K562 (cell line): ENCODE data around the gene B9D2. TPM values are rescaled to one million over a fixed set of nuclear protein-coding genes. Genes with fewer than 3 reads are reported as not detected.

ENCODE experiments used
- C11orf30 ChIP-seq: fragments of 450-650 bp; IDR thresholded peaks from 2 replicates; pipeline ENCODE4 v1.6.1; 2016; ENCODE audit warnings: low read depth, mild to moderate bottlenecking
- ELF4 ChIP-seq: fragments of 450-650 bp; formaldehyde crosslinking; IDR thresholded peaks from 2 replicates; pipeline ENCODE4 v1.4.0; 2022; ENCODE audit warnings: missing genetic modification characterization
- ESRRB ChIP-seq: fragments of 250-450 bp; sonication (Bioruptor Pico); IDR thresholded peaks from 2 replicates; pipeline ENCODE4 v1.5.0; 2020; ENCODE audit warnings: mild to moderate bottlenecking, moderate library complexity, borderline replicate concordance
- FIP1L1 ChIP-seq: fragments of 200-400 bp; formaldehyde crosslinking; IDR thresholded peaks from 2 replicates; pipeline ENCODE4 v1.6.1; 2018; ENCODE audit warnings: mild to moderate bottlenecking, low read depth, low read length; ENCODE audit not compliant: poor library complexity, severe bottlenecking
- GABPA ChIP-seq: fragments of 200-800 bp; sonication (Bioruptor generic); conservative IDR thresholded peaks from 2 replicates; pipeline ENCODE4 v1.6.1; 2016; ENCODE audit warnings: low read depth, missing genetic modification characterization, missing compliant biosample characterization
- HMG20A ChIP-seq: fragments of 450-650 bp; formaldehyde crosslinking; conservative IDR thresholded peaks from 2 replicates; pipeline ENCODE4 v1.4.0; 2020; ENCODE audit warnings: mild to moderate bottlenecking, mixed read lengths
- KDM1A ChIP-seq, 2 experiments: fragments of 450-650 bp; IDR thresholded peaks; 2 replicates each; pipeline ENCODE4 v1.6.1; 2016; ENCODE audit warnings: mild to moderate bottlenecking in 2 of 2
- SMAD4 ChIP-seq: fragments of 250-450 bp; sonication (Bioruptor Pico); conservative IDR thresholded peaks from 2 replicates; pipeline ENCODE4 v1.8.0; 2021; ENCODE audit warnings: inconsistent platforms, mild to moderate bottlenecking, moderate library complexity
- TCF3 ChIP-seq: sonication (generic); formaldehyde crosslinking; IDR thresholded peaks from 2 replicates; pipeline ENCODE4 v1.4.0; 2020; ENCODE audit warnings: mild to moderate bottlenecking, missing genetic modification reagents
- TEAD4 ChIP-seq, 2 experiments: sonication (generic) in 1 of 2; formaldehyde crosslinking in 1 of 2; IDR thresholded peaks; 2 replicates each; pipeline versions ENCODE4 v1.6.1 to v1.8.0; 2012 to 2022; ENCODE audit warnings: borderline replicate concordance in 1 of 2, inconsistent platforms in 1 of 2, low read length in 1 of 2, mild to moderate bottlenecking in 1 of 2, missing genetic modification reagents in 1 of 2
- U2AF2 ChIP-seq: fragments of 200-400 bp; formaldehyde crosslinking; optimal IDR thresholded peaks from 2 replicates; pipeline ENCODE3; 2017; ENCODE audit warnings: low read depth, mild to moderate bottlenecking, low read length
- WHSC1 ChIP-seq: IDR thresholded peaks from one replicate; pipeline ENCODE4 v1.6.1; 2012; ENCODE audit warnings: low read length, control low read depth, inconsistent platforms
- ZBTB7A ChIP-seq: IDR thresholded peaks from 2 replicates; pipeline ENCODE4 v1.6.1; 2011; ENCODE audit warnings: low read depth, mild to moderate bottlenecking, low read length, moderate library complexity, borderline replicate concordance; ENCODE audit not compliant: control insufficient read depth
- ZFPM2 ChIP-seq: fragments of 250-450 bp; sonication (Bioruptor Pico); IDR thresholded peaks from 2 replicates; pipeline ENCODE4 v1.5.1; 2022; ENCODE audit warnings: mild to moderate bottlenecking
- ZNF23 ChIP-seq: fragments of 250-450 bp; sonication (Bioruptor Pico); IDR thresholded peaks from 2 replicates; pipeline ENCODE4 v1.4.0; 2020; ENCODE audit warnings: mild to moderate bottlenecking
- polyA plus RNA-seq, 8 experiments: library from polyadenylated mRNA; depleted of rRNA in 4 of 8; stranded (reverse) in 5 of 8; unstranded in 3 of 8; fragments of >200 nt; fragmentation: Nextera tagmentation in 2 of 8; fragmentation: Illumina TruSeq in 1 of 8; extraction: Ambion mirVana in 2 of 8; extraction: Trizol in 1 of 8; gene quantifications; 2 replicates each; pipeline versions ENCODE4 v1.2.1 to v1.2.3, GENCODE V29; 2011 to 2014; ENCODE audit warnings: inconsistent platforms in 1 of 8, missing spikeins in 1 of 8
- total RNA-seq, 7 experiments: library from RNA; depleted of rRNA in 6 of 7; stranded (reverse); fragments of >200 nt in 6 of 7; fragmentation: Illumina TruSeq in 2 of 7; extraction: Trizol in 2 of 7; gene quantifications; 2 replicates each; pipeline versions ENCODE4 v1.2.1 to v1.2.3, GENCODE V29; 2011 to 2021; ENCODE audit warnings: low replicate concordance in 1 of 7
- TF ChIP-seq, protein P1 (sequence below): sonication (generic); formaldehyde crosslinking; IDR thresholded peaks from 2 replicates; pipeline ENCODE4 v1.8.0; 2022; ENCODE audit warnings: missing genetic modification reagents, mild to moderate bottlenecking, borderline replicate concordance
- TF ChIP-seq, protein P2 (sequence below): sonication (generic); formaldehyde crosslinking; IDR thresholded peaks from 2 replicates; pipeline ENCODE4 v1.8.0; 2023; ENCODE audit warnings: missing genetic modification reagents, mild to moderate bottlenecking, borderline replicate concordance
- TF ChIP-seq, protein P3 (sequence below): fragments of 250-450 bp; sonication (Bioruptor Pico); IDR thresholded peaks from 2 replicates; pipeline ENCODE4 v1.4.0; 2020; ENCODE audit warnings: mild to moderate bottlenecking

B9D2 gene
- total and polyA plus RNA-seq, 9 of the 15 experiments (the other 6 are each of a cell fraction or from before 2014, with no cell fraction given): 0.83 to 6.9 (median 2.8) TPM

DNA sequence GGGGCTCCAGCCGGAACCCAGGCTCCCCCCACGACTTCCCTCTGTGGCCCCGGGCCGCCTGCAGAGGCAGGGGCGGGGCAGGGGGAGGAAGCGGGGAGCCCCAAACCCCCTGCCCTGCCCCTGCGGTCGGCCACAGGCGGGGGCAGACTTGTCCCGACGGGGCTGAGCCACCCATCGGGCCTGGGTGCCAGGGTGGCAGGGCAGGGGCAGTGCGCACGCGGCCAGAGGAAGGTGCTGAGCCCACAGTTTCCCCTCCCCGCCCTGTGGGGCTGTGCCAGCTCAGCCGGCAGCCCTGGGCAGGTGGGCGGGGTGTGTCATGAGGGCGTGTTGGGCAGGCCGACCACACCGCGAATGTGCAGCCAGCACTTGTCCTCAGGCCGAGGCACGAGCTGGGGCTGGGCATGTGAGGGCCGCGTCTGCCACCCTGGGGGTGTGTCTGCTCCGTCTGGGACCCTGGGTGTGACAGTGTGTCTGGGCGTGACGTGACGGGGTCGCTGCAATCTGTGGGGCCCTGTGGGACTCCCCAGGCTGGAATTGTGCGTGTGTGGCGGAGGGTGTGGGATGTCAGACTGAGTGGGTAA lies 36.3 kb downstream of the B9D2 start (continued):
- TF ChIP-seq, protein P1, sequence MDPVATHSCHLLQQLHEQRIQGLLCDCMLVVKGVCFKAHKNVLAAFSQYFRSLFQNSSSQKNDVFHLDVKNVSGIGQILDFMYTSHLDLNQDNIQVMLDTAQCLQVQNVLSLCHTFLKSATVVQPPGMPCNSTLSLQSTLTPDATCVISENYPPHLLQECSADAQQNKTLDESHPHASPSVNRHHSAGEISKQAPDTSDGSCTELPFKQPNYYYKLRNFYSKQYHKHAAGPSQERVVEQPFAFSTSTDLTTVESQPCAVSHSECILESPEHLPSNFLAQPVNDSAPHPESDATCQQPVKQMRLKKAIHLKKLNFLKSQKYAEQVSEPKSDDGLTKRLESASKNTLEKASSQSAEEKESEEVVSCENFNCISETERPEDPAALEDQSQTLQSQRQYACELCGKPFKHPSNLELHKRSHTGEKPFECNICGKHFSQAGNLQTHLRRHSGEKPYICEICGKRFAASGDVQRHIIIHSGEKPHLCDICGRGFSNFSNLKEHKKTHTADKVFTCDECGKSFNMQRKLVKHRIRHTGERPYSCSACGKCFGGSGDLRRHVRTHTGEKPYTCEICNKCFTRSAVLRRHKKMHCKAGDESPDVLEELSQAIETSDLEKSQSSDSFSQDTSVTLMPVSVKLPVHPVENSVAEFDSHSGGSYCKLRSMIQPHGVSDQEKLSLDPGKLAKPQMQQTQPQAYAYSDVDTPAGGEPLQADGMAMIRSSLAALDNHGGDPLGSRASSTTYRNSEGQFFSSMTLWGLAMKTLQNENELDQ: no peak
- TF ChIP-seq, protein P2, sequence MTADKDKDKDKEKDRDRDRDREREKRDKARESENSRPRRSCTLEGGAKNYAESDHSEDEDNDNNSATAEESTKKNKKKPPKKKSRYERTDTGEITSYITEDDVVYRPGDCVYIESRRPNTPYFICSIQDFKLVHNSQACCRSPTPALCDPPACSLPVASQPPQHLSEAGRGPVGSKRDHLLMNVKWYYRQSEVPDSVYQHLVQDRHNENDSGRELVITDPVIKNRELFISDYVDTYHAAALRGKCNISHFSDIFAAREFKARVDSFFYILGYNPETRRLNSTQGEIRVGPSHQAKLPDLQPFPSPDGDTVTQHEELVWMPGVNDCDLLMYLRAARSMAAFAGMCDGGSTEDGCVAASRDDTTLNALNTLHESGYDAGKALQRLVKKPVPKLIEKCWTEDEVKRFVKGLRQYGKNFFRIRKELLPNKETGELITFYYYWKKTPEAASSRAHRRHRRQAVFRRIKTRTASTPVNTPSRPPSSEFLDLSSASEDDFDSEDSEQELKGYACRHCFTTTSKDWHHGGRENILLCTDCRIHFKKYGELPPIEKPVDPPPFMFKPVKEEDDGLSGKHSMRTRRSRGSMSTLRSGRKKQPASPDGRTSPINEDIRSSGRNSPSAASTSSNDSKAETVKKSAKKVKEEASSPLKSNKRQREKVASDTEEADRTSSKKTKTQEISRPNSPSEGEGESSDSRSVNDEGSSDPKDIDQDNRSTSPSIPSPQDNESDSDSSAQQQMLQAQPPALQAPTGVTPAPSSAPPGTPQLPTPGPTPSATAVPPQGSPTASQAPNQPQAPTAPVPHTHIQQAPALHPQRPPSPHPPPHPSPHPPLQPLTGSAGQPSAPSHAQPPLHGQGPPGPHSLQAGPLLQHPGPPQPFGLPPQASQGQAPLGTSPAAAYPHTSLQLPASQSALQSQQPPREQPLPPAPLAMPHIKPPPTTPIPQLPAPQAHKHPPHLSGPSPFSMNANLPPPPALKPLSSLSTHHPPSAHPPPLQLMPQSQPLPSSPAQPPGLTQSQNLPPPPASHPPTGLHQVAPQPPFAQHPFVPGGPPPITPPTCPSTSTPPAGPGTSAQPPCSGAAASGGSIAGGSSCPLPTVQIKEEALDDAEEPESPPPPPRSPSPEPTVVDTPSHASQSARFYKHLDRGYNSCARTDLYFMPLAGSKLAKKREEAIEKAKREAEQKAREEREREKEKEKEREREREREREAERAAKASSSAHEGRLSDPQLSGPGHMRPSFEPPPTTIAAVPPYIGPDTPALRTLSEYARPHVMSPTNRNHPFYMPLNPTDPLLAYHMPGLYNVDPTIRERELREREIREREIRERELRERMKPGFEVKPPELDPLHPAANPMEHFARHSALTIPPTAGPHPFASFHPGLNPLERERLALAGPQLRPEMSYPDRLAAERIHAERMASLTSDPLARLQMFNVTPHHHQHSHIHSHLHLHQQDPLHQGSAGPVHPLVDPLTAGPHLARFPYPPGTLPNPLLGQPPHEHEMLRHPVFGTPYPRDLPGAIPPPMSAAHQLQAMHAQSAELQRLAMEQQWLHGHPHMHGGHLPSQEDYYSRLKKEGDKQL (CRISPR knock-in tag): no peak
- 0 out of 2 replicates have a peak, but pooled peaks have one; percentile 33 for TF ChIP-seq SMAD4
- peak; percentile 25 for TF ChIP-seq FIP1L1
- TF ChIP-seq GABPA: peak; percentile 73; the same call in 1 of the 2 replicates
- TF ChIP-seq ZBTB7A: no peak
- TF ChIP-seq ZFPM2 (CRISPR knock-in tag): no peak
- no peak for TF ChIP-seq HMG20A (CRISPR knock-in tag)
- TF ChIP-seq KDM1A (IDR thresholded peaks at IDR 0.05): no peak
- TF ChIP-seq, protein P3, sequence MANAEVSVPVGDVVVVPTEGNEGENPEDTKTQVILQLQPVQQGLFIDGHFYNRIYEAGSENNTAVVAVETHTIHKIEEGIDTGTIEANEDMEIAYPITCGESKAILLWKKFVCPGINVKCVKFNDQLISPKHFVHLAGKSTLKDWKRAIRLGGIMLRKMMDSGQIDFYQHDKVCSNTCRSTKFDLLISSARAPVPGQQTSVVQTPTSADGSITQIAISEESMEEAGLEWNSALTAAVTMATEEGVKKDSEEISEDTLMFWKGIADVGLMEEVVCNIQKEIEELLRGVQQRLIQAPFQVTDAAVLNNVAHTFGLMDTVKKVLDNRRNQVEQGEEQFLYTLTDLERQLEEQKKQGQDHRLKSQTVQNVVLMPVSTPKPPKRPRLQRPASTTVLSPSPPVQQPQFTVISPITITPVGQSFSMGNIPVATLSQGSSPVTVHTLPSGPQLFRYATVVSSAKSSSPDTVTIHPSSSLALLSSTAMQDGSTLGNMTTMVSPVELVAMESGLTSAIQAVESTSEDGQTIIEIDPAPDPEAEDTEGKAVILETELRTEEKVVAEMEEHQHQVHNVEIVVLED: no peak
- TF ChIP-seq TEAD4 (IDR thresholded peaks at IDR 0.05; ENCODE audit: low read length): no peak
- no peak for TF ChIP-seq TEAD4 (CRISPR knock-in tag; IDR thresholded peaks at IDR 0.05; ENCODE audit: borderline replicate concordance)
- no peak for TF ChIP-seq C11orf30
- TF ChIP-seq U2AF2: no peak
- no peak for TF ChIP-seq TCF3 (CRISPR knock-in tag)
- no peak for TF ChIP-seq ZNF23
- TF ChIP-seq ELF4 (CRISPR knock-in tag): no peak
- TF ChIP-seq ESRRB: no peak
- no peak for TF ChIP-seq WHSC1
